ENCODE results near the gene XYLT2.
A peak's percentile ranks its signal among the peaks of the same experiment; 100 is the strongest.

Gene XYLT2

GRCh38 chr17:50375858-50376538 lies 30.1 kb downstream of the XYLT2 start:
- DNase-seq (ENCODE audit: low read depth), result no peak
- in situ Hi-C loops (cut with HindIII; ENCODE audit: low sequenced_read_pairs), result no loop called here
- no peak for TF ChIP-seq CTCF (IDR thresholded peaks at IDR 0.05; ENCODE audit: low read depth, low read length, missing control alignments)

GRCh38 chr17:50379351-50380132 lies 33.6 kb downstream of the XYLT2 start:
- no peak for TF ChIP-seq CTCF (IDR thresholded peaks at IDR 0.05; ENCODE audit: low read depth, low read length, missing control alignments)
- no peak for DNase-seq (ENCODE audit: low read depth)
- H3K4me3 ChIP-seq (ENCODE audit: low read depth, low read length), result no peak overlapping the region
- in situ Hi-C loops (cut with HindIII; ENCODE audit: low sequenced_read_pairs), result no loop called here

More at GRCh38 chr17:50375858-50376538, 30.1 kb downstream of the XYLT2 start:
- no peak overlapping the region for H3K4me3 ChIP-seq (ENCODE audit: low read depth, low read length)

- in situ Hi-C loops (cut with HindIII; ENCODE audit: low sequenced_read_pairs), result no loop called here
- peak; percentile 4 for TF ChIP-seq CTCF (IDR thresholded peaks at IDR 0.05; ENCODE audit: low read depth, low read length, missing control alignments)
- no peak overlapping the region for H3K4me3 ChIP-seq (ENCODE audit: low read depth, low read length)
- DNase-seq (ENCODE audit: low read depth), result no peak
Observed at GRCh38 chr17:50380369-50381259, 34.7 kb downstream of the XYLT2 start.

- DNase-seq (ENCODE audit: low read depth), result no peak
- no peak overlapping the region for H3K4me3 ChIP-seq (ENCODE audit: low read depth, low read length)
- in situ Hi-C loops (cut with HindIII; ENCODE audit: low sequenced_read_pairs), result no loop called here
- TF ChIP-seq CTCF (IDR thresholded peaks at IDR 0.05; ENCODE audit: low read depth, low read length, missing control alignments), result no peak
Observed at GRCh38 chr17:50381260-50381815, 35.4 kb downstream of the XYLT2 start.

GRCh38 chr17:50381920-50382319 lies 36.0 kb downstream of the XYLT2 start:
- no peak overlapping the region for H3K4me3 ChIP-seq (ENCODE audit: low read depth, low read length)
- DNase-seq (ENCODE audit: low read depth), result no peak
- no peak for TF ChIP-seq CTCF (IDR thresholded peaks at IDR 0.05; ENCODE audit: low read depth, low read length, missing control alignments)
- in situ Hi-C loops (cut with HindIII; ENCODE audit: low sequenced_read_pairs), result no loop called here

- no peak for TF ChIP-seq CTCF (IDR thresholded peaks at IDR 0.05; ENCODE audit: low read depth, low read length, missing control alignments)
- no peak for DNase-seq (ENCODE audit: low read depth)
- H3K4me3 ChIP-seq (ENCODE audit: low read depth, low read length), result no peak overlapping the region
- in situ Hi-C loops (cut with HindIII; ENCODE audit: low sequenced_read_pairs), result no loop called here
Observed at GRCh38 chr17:50382931-50383330, 37.0 kb downstream of the XYLT2 start.
